H9 (cell line): ENCODE results near the gene SLC7A14. TPM values are rescaled to one million over a fixed set of nuclear protein-coding genes. Genes with fewer than 3 reads are reported as not detected.

Experiments
- DNase-seq: peaks from one replicate; pipeline ENCODE4 v3.0.0-alpha.2; 2017
- H2AFZ ChIP-seq: one replicate; pipeline ENCODE4 v1.6.1; 2013; ENCODE audit warnings: mild to moderate bottlenecking, low read length, control low read depth, moderate library complexity
- H2AK5ac ChIP-seq: 2 replicates; pipeline ENCODE4 v1.6.1; 2013; ENCODE audit warnings: low read length, control low read depth, mixed read lengths; ENCODE audit not compliant: insufficient read length
- H2BK120ac ChIP-seq: one replicate; pipeline ENCODE4 v1.6.1; 2013; ENCODE audit warnings: low read depth, mild to moderate bottlenecking, low read length, control low read depth, inconsistent platforms; ENCODE audit not compliant: poor library complexity, severe bottlenecking
- H2BK12ac ChIP-seq: 2 replicates; pipeline ENCODE4 v1.6.1; 2013; ENCODE audit warnings: low read length, control low read depth, mixed read lengths, low read depth; ENCODE audit not compliant: insufficient read length
- H2BK15ac ChIP-seq: 2 replicates; pipeline ENCODE4 v1.6.1; 2013; ENCODE audit warnings: low read depth, low read length, control low read depth
- H2BK20ac ChIP-seq: one replicate; pipeline ENCODE4 v1.6.1; 2013; ENCODE audit warnings: low read depth, mild to moderate bottlenecking, low read length, control low read depth, inconsistent platforms; ENCODE audit not compliant: poor library complexity, severe bottlenecking
- H2BK5ac ChIP-seq: 2 replicates; pipeline ENCODE4 v1.6.1; 2013; ENCODE audit warnings: low read length, control low read depth, mixed read lengths; ENCODE audit not compliant: insufficient read length
- H3K14ac ChIP-seq: 2 replicates; pipeline ENCODE4 v1.6.1; 2013; ENCODE audit warnings: low read length, control low read depth; ENCODE audit not compliant: insufficient read depth
- H3K18ac ChIP-seq: 2 replicates; pipeline ENCODE4 v1.6.1; 2013; ENCODE audit warnings: low read depth, mild to moderate bottlenecking, mixed read lengths, low read length, control low read depth; ENCODE audit not compliant: insufficient read length
- H3K23ac ChIP-seq: 2 replicates; pipeline ENCODE4 v1.6.1; 2013; ENCODE audit warnings: low read length, control low read depth, mixed read lengths, low read depth; ENCODE audit not compliant: insufficient read length
- H3K23me2 ChIP-seq: 2 replicates; pipeline ENCODE4 v1.6.1; 2013; ENCODE audit warnings: low read depth, mild to moderate bottlenecking, mixed read lengths, low read length, control low read depth; ENCODE audit not compliant: insufficient read length, poor library complexity, severe bottlenecking
- H3K27ac ChIP-seq: 2 replicates; pipeline ENCODE4 v1.5.1; 2013; ENCODE audit warnings: low read length, control low read depth, mixed read lengths, low read depth; ENCODE audit not compliant: insufficient read length
- H3K27me3 ChIP-seq: 2 replicates; pipeline ENCODE4 v1.6.1; 2013; ENCODE audit warnings: low read length, control low read depth, inconsistent platforms; ENCODE audit not compliant: insufficient read depth
- H3K4ac ChIP-seq: 2 replicates; pipeline ENCODE4 v1.6.1; 2013; ENCODE audit warnings: low read depth, mild to moderate bottlenecking, control low read depth, inconsistent platforms, low read length, moderate library complexity
- H3K4me1 ChIP-seq: 2 replicates; pipeline ENCODE4 v1.6.1; 2013; ENCODE audit warnings: low read length, control low read depth, inconsistent platforms; ENCODE audit not compliant: insufficient read depth
- H3K4me2 ChIP-seq: 2 replicates; pipeline ENCODE4 v1.6.1; 2013; ENCODE audit warnings: low read length, control low read depth, mixed read lengths; ENCODE audit not compliant: insufficient read length, insufficient read depth
- H3K56ac ChIP-seq: 2 replicates; pipeline ENCODE4 v1.6.1; 2013; ENCODE audit warnings: low read depth, mild to moderate bottlenecking, mixed read lengths, low read length, control low read depth; ENCODE audit not compliant: insufficient read length
- H3K79me1 ChIP-seq: 2 replicates; pipeline ENCODE4 v1.6.1; 2013; ENCODE audit warnings: low read depth, mild to moderate bottlenecking, moderate library complexity, low read length, control low read depth, inconsistent platforms; ENCODE audit not compliant: insufficient read depth, poor library complexity, severe bottlenecking
- H3K79me2 ChIP-seq: 2 replicates; pipeline ENCODE4 v1.6.1; 2013; ENCODE audit warnings: low read length, control low read depth, inconsistent platforms; ENCODE audit not compliant: insufficient read depth
- H3K9ac ChIP-seq: 2 replicates; pipeline ENCODE4 v1.6.1; 2013; ENCODE audit warnings: low read length, control low read depth, mixed read lengths; ENCODE audit not compliant: insufficient read length; ENCODE audit errors: extremely low read depth
- H3K9me3 ChIP-seq: one replicate; pipeline ENCODE4 v1.6.1; 2013; ENCODE audit warnings: low read depth, low read length, inconsistent platforms; ENCODE audit not compliant: control insufficient read depth
- H3T11ph ChIP-seq: one replicate; pipeline ENCODE4 v1.6.1; 2013; ENCODE audit warnings: mild to moderate bottlenecking, low read length, control low read depth, inconsistent platforms
- H4K20me1 ChIP-seq: one replicate; pipeline ENCODE4 v1.6.1; 2013; ENCODE audit not compliant: control insufficient read depth, insufficient read length, insufficient read depth
- H4K5ac ChIP-seq: 2 replicates; pipeline ENCODE4 v1.6.1; 2013; ENCODE audit warnings: low read depth, mild to moderate bottlenecking, mixed read lengths, low read length, control low read depth; ENCODE audit not compliant: insufficient read length
- H4K8ac ChIP-seq: replicated peaks from 2 replicates; pipeline ENCODE4 v1.6.1; 2013; ENCODE audit warnings: low read length, control low read depth, mixed read lengths, low read depth; ENCODE audit not compliant: insufficient read length
- H4K91ac ChIP-seq: 2 replicates; pipeline ENCODE4 v1.6.1; 2013; ENCODE audit warnings: low read depth, mild to moderate bottlenecking, moderate library complexity, mixed read lengths, low read length, control low read depth; ENCODE audit not compliant: insufficient read length
- H3K27ac Mint-ChIP-seq, 3 experiments: 2 replicates in 2 of 3; 3 replicates in 1 of 3; pipeline ENCODE4 v1.8.0; 2020 to 2021; ENCODE audit warnings: mixed read lengths in 3 of 3, mild to moderate bottlenecking in 1 of 3, moderate library complexity in 1 of 3
- H3K27me3 Mint-ChIP-seq: 2 replicates; pipeline ENCODE4 v1.8.0; 2021; ENCODE audit warnings: low read depth, mild to moderate bottlenecking, moderate library complexity, mixed read lengths
- H3K36me3 Mint-ChIP-seq, 3 experiments: 2 replicates in 2 of 3; 3 replicates in 1 of 3; pipeline ENCODE4 v1.8.0; 2020 to 2021; ENCODE audit warnings: low read depth in 3 of 3, mixed read lengths in 3 of 3; ENCODE audit not compliant: insufficient read depth in 1 of 3
- H3K4me1 Mint-ChIP-seq, 2 experiments: 2 replicates each; pipeline ENCODE4 v1.8.0; 2020; ENCODE audit warnings: mixed read lengths in 2 of 2
- H3K4me3 Mint-ChIP-seq, 2 experiments: 2 replicates in 1 of 2; 3 replicates in 1 of 2; pipeline ENCODE4 v1.8.0; 2020 to 2021; ENCODE audit warnings: mild to moderate bottlenecking in 2 of 2, mixed read lengths in 2 of 2, moderate library complexity in 1 of 2
- H3K9me3 Mint-ChIP-seq, 2 experiments: 2 replicates in 1 of 2; 3 replicates in 1 of 2; pipeline ENCODE4 v1.8.0; 2020; ENCODE audit warnings: mild to moderate bottlenecking in 2 of 2, mixed read lengths in 2 of 2, moderate library complexity in 1 of 2
- WGBS: extraction: QIAGEN DNeasy Blood & Tissue Kit; methylation state at CpG from one replicate; pipeline ENCODE4 v1.1.7; 2013; ENCODE audit warnings: missing lambda C conversion rate, low lambda C conversion rate, mixed read lengths; ENCODE audit not compliant: insufficient read length; ENCODE audit errors: extremely low coverage; 5-methylcytosine and 5-hydroxymethylcytosine counted together
- total RNA-seq: library from RNA; stranded (reverse); gene quantifications from 2 replicates; pipeline ENCODE4 v1.2.1, GENCODE V29; 2021
- TF ChIP-seq, protein P1 (sequence below): fragments of 200-600 bp; sonication (generic); conservative IDR thresholded peaks from 3 replicates; pipeline ENCODE4 v1.8.0; 2021; ENCODE audit warnings: antibody characterized with exemption, mild to moderate bottlenecking

SLC7A14 gene
- total RNA-seq, 1 experiment from 2014 or later: 0.42 TPM

DNA sequence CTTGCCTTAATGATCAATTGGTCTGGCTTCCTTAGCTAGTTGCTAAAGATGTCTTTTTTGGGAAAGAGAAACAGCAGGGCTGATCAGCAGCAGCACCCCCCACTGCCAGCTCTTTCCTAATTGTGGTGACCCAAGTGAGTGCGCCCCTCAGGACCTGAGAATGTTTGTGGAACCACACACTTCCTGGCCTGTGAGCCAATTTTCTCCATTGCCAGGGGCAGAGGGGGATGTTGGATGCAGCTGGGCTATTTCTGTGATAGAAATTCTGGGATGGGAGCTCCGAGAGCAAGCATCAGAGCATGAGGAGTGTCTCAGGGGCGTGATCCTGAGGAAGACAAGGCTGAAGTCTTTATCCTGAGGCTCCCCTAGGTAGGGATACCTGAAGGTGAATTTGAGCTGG, 100.6 kb downstream of the SLC7A14 start:
- Histone ChIP-seq H2BK5ac (no peak overlapping the region), H2BK15ac (no peak overlapping the region), H4K5ac (no peak overlapping the region), H3K23ac (no peak overlapping the region), H3K4me2 (no peak overlapping the region), H4K20me1 (no peaks in the 10 kb centered on the region), H3K9ac (no peak overlapping the region), H3K14ac (no peak overlapping the region), H3K4ac (no peak overlapping the region), H3K9me3 (no peaks in the 10 kb centered on the region), H2AK5ac (no peak overlapping the region), H3K27me3 (no peaks in the 10 kb centered on the region), H2AFZ (no peak overlapping the region), H2BK12ac (no peak overlapping the region), H3K4me1 (peaks cover 4% of the 10 kb centered on the region; the same call in 1 of the 2 replicates), H4K8ac (no peak overlapping the region), H4K91ac (no peak overlapping the region), H3K79me1 (no peaks in the 10 kb centered on the region), H2BK120ac (no peak overlapping the region), H3K18ac (no peak overlapping the region), H3K27ac (no peak overlapping the region), H2BK20ac (no peak overlapping the region), H3T11ph (no peak overlapping the region), H3K79me2 (no peaks in the 10 kb centered on the region), H3K23me2 (no peaks in the 10 kb centered on the region), H3K56ac (no peak overlapping the region)
- TF ChIP-seq, protein P1, sequence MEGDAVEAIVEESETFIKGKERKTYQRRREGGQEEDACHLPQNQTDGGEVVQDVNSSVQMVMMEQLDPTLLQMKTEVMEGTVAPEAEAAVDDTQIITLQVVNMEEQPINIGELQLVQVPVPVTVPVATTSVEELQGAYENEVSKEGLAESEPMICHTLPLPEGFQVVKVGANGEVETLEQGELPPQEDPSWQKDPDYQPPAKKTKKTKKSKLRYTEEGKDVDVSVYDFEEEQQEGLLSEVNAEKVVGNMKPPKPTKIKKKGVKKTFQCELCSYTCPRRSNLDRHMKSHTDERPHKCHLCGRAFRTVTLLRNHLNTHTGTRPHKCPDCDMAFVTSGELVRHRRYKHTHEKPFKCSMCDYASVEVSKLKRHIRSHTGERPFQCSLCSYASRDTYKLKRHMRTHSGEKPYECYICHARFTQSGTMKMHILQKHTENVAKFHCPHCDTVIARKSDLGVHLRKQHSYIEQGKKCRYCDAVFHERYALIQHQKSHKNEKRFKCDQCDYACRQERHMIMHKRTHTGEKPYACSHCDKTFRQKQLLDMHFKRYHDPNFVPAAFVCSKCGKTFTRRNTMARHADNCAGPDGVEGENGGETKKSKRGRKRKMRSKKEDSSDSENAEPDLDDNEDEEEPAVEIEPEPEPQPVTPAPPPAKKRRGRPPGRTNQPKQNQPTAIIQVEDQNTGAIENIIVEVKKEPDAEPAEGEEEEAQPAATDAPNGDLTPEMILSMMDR: no peak
- no CpG with 5 or more reads among the region's 3 CpGs for WGBS
- no peak overlapping the region for H3K4me3 Mint-ChIP-seq
- no peak for DNase-seq
- H3K4me1 Mint-ChIP-seq: peaks cover 21 to 24% of the 10 kb centered on the region in 2 experiments
- peaks cover 0 to 4% (median 0%) of the 10 kb centered on the region in 3 experiments; a peak in 2 of 7 replicates for H3K36me3 Mint-ChIP-seq
- H3K27me3 Mint-ChIP-seq: no peaks in the 10 kb centered on the region; the same call in 1 of the 2 replicates
- H3K27ac Mint-ChIP-seq: no peak overlapping the region
- peaks cover 0 to 2% of the 10 kb centered on the region in 2 experiments; a peak in 1 of 5 replicates for H3K9me3 Mint-ChIP-seq
